Endodermal cell (in vitro differentiated cells): ENCODE results near the gene ANXA2R. TPM values are rescaled to one million over a fixed set of nuclear protein-coding genes. Genes with fewer than 3 reads are reported as not detected.

Source experiments
- DNase-seq: peaks from one replicate; pipeline ENCODE4 v3.0.0-alpha.2; 2017
- H3K27ac ChIP-seq: 2 replicates; pipeline ENCODE4 v1.5.1; 2013; ENCODE audit warnings: mild to moderate bottlenecking, low read depth, low read length, moderate library complexity
- H3K27me3 ChIP-seq: 2 replicates; pipeline ENCODE4 v1.6.1; 2013; ENCODE audit warnings: mild to moderate bottlenecking, low read length, moderate library complexity; ENCODE audit not compliant: insufficient read depth, control insufficient read depth, poor library complexity, severe bottlenecking
- H3K36me3 ChIP-seq: 2 replicates; pipeline ENCODE4 v1.7.0; 2013; ENCODE audit warnings: mild to moderate bottlenecking, low read length, moderate library complexity; ENCODE audit not compliant: control insufficient read depth, insufficient read depth
- H3K4me1 ChIP-seq: one replicate; pipeline ENCODE4 v1.7.0; 2013; ENCODE audit warnings: low read length; ENCODE audit not compliant: control insufficient read depth, insufficient read depth
- H3K4me3 ChIP-seq: 2 replicates; pipeline ENCODE4 v1.5.1; 2013; ENCODE audit warnings: mild to moderate bottlenecking, low read length, moderate library complexity
- H3K9ac ChIP-seq: 2 replicates; pipeline ENCODE4 v1.6.1; 2013; ENCODE audit warnings: mild to moderate bottlenecking, low read length, moderate library complexity; ENCODE audit not compliant: poor library complexity, severe bottlenecking; ENCODE audit errors: extremely low read depth
- H3K9me3 ChIP-seq: 2 replicates; pipeline ENCODE4 v1.6.1; 2013; ENCODE audit warnings: mild to moderate bottlenecking, low read length, moderate library complexity; ENCODE audit not compliant: control insufficient read depth
- H3K27ac Mint-ChIP-seq: 2 replicates; pipeline ENCODE4 v1.8.0; 2020; ENCODE audit warnings: mixed read lengths
- H3K27me3 Mint-ChIP-seq: 2 replicates; pipeline ENCODE4 v1.8.0; 2021; ENCODE audit warnings: mild to moderate bottlenecking, mixed read lengths; ENCODE audit not compliant: insufficient read depth
- H3K36me3 Mint-ChIP-seq: 2 replicates; pipeline ENCODE4 v1.8.0; 2020; ENCODE audit warnings: low read depth, mixed read lengths
- H3K4me1 Mint-ChIP-seq: 2 replicates; pipeline ENCODE4 v1.8.0; 2020; ENCODE audit warnings: mixed read lengths
- H3K4me3 Mint-ChIP-seq: 2 replicates; pipeline ENCODE4 v1.8.0; 2020; ENCODE audit warnings: mild to moderate bottlenecking, moderate library complexity, mixed read lengths
- H3K9me3 Mint-ChIP-seq: 2 replicates; pipeline ENCODE4 v1.8.0; 2020; ENCODE audit warnings: mild to moderate bottlenecking, mixed read lengths
- WGBS, 2 experiments: methylation state at CpG; one replicate each; pipeline versions ENCODE4 v1.1.5 to v1.1.7; 2013; ENCODE audit warnings: missing lambda C conversion rate in 2 of 2, mixed read lengths in 1 of 2; ENCODE audit not compliant: insufficient coverage in 1 of 2, insufficient read length in 1 of 2; 5-methylcytosine and 5-hydroxymethylcytosine counted together
- total RNA-seq, 2 donors: library from RNA; stranded (reverse); fragmentation: NEBNext Ultra II Directional in 1 of 2; extraction: Animal tissue kit (Norgen Biotek cat#: 25700) in 1 of 2; gene quantifications; 2 replicates in 1 of 2; 3 replicates in 1 of 2; pipeline ENCODE4 v1.2.1, GENCODE V29; 2021
- TF ChIP-seq, protein P1 (sequence below): fragments of 200-600 bp; sonication (generic); conservative IDR thresholded peaks from 2 replicates; pipeline ENCODE4 v1.5.0; 2021; ENCODE audit warnings: antibody characterized with exemption, mild to moderate bottlenecking

ANXA2R gene
- total RNA-seq, 2 donors from 2014 or later = 0.73 to 0.97 TPM

DNA sequence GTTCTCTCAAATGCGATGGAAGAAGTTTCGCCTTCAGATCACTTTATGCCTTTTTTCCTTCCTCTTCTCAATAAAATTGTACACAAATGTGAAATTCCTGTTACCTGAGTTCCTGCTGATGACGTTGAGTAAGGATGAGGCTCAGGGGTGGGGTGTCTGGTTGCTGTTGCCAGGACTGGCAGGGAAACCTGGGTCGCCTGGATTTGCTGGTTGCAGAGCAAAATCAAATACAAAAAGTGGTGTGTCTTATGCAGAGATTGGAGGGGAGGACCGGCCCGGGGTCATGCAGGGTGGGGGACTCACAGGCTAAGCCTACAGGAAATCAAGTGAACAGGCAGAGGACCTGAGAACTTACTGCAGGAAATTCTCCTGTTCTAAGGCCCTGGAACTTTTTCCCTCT is 39.2 kb downstream of the ANXA2R start:
- Histone ChIP-seq H3K9me3 (no peaks in the 10 kb centered on the region), H3K4me3 (no peak overlapping the region), H3K27ac (no peak overlapping the region), H3K4me1 (no peaks in the 10 kb centered on the region), H3K9ac (no peak overlapping the region), H3K36me3 (no peaks in the 10 kb centered on the region), H3K27me3 (peaks cover 46% of the 10 kb centered on the region)
- Mint-ChIP-seq H3K4me1 (peaks cover 13% of the 10 kb centered on the region), H3K36me3 (no peaks in the 10 kb centered on the region), H3K27ac (no peak overlapping the region), H3K4me3 (peak overlapping the region; percentile 68), H3K9me3 (no peaks in the 10 kb centered on the region), H3K27me3 (peaks cover 83% of the 10 kb centered on the region)
- TF ChIP-seq, protein P1, sequence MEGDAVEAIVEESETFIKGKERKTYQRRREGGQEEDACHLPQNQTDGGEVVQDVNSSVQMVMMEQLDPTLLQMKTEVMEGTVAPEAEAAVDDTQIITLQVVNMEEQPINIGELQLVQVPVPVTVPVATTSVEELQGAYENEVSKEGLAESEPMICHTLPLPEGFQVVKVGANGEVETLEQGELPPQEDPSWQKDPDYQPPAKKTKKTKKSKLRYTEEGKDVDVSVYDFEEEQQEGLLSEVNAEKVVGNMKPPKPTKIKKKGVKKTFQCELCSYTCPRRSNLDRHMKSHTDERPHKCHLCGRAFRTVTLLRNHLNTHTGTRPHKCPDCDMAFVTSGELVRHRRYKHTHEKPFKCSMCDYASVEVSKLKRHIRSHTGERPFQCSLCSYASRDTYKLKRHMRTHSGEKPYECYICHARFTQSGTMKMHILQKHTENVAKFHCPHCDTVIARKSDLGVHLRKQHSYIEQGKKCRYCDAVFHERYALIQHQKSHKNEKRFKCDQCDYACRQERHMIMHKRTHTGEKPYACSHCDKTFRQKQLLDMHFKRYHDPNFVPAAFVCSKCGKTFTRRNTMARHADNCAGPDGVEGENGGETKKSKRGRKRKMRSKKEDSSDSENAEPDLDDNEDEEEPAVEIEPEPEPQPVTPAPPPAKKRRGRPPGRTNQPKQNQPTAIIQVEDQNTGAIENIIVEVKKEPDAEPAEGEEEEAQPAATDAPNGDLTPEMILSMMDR = no peak
- DNase-seq = no peak
- WGBS, 2 experiments = 28 to 61% methylated on average over 3 to 6 of the region's 6 CpGs

DNA sequence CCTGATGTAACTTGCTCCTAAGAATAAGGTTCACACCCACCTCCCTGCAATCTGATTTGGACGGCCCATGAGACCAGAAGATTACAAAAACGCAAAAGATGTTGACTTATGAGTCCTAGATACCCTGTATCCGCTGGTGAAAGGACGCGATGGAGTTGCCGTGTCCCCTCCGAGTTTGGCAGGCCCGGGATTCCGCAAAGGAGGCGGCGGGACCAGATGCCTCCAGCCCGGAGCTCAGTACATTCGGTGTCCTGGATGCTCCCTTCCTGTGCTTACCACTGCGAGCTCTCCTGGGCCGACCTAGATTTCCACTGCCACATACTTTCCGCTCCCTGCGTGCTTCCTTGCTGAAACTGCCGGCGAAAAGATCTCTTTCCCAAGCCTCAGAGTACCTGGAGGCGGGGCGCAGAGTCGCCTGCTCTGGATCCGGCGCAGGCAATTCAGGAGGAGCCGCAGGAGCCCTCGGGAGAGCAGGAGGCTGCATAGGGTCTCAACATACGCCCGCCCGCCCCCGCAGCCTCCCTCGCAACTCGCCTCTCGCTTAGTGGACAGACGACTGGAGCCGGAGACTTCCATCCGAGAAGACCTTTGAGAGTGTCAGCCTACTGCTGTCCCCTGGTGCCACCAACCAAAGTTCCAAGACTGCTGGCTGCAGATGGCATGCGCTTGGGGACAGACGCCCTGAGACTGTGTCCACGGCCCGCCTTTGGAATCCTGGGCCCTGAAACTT is 39.8 kb downstream of the ANXA2R start:
- Histone ChIP-seq H3K9me3 (no peaks in the 10 kb centered on the region), H3K27me3 (peaks cover 52% of the 10 kb centered on the region), H3K27ac (no peak overlapping the region), H3K9ac (no peak overlapping the region), H3K4me3 (peak overlapping the region; percentile 73), H3K4me1 (no peaks in the 10 kb centered on the region), H3K36me3 (no peaks in the 10 kb centered on the region)
- Mint-ChIP-seq H3K36me3 (no peaks in the 10 kb centered on the region), H3K9me3 (no peaks in the 10 kb centered on the region), H3K27me3 (peaks cover 85% of the 10 kb centered on the region), H3K27ac (peak overlapping the region; percentile 41), H3K4me3 (peak overlapping the region; percentile 68), H3K4me1 (peaks cover 13% of the 10 kb centered on the region)
- 8 to 11% methylated on average over 8 to 40 of the region's 40 CpGs for WGBS, 2 experiments
- DNase-seq = peak; percentile 88
- TF ChIP-seq, protein P1 = no peak

DNA sequence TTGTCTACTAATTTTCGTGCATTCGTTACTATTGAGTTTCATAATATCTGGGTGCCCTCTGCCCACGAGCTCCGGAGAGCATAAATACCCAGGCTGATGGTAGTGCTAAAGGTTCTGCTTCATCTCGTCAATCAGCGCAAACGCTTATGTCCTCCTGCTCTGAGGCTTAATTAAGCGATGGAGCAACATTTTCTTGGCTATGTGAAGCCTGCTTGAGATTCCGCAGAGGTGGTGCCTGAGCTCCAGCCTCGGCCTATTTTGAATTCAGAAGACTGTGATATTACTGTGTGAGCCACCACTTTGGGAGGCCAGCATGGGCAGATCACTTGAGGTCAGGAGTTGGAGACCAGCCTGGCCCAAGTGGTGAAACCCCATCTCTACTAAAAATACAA is 44.8 kb downstream of the ANXA2R start:
- no peak for DNase-seq
- TF ChIP-seq, protein P1 = no peak
- H3K27me3 Mint-ChIP-seq = peaks cover 97% of the 10 kb centered on the region
- peaks cover 8% of the 10 kb centered on the region for H3K4me1 Mint-ChIP-seq
- H3K27ac Mint-ChIP-seq = no peak overlapping the region
- H3K9me3 Mint-ChIP-seq = peaks cover 14% of the 10 kb centered on the region
- H3K27ac ChIP-seq = no peak overlapping the region
- no peaks in the 10 kb centered on the region for H3K4me1 ChIP-seq
- peak overlapping the region; percentile 89 for H3K4me3 ChIP-seq
- no peaks in the 10 kb centered on the region for H3K36me3 Mint-ChIP-seq
- peaks cover 12% of the 10 kb centered on the region for H3K9me3 ChIP-seq
- WGBS, 2 experiments = 56 to 65% methylated on average over 10 of the region's 10 CpGs
- no peak overlapping the region for H3K9ac ChIP-seq
- H3K27me3 ChIP-seq = peaks cover 90% of the 10 kb centered on the region
- no peak overlapping the region for H3K4me3 Mint-ChIP-seq
- no peaks in the 10 kb centered on the region for H3K36me3 ChIP-seq
